Measurements from ENCODE around the gene ZNF8.
"Not testable (repeated sequence)": the region's sequence is repeated elsewhere in the genome, so short reads cannot be mapped to it uniquely, and the experiment has no call there.

ZNF8 gene

DNA sequence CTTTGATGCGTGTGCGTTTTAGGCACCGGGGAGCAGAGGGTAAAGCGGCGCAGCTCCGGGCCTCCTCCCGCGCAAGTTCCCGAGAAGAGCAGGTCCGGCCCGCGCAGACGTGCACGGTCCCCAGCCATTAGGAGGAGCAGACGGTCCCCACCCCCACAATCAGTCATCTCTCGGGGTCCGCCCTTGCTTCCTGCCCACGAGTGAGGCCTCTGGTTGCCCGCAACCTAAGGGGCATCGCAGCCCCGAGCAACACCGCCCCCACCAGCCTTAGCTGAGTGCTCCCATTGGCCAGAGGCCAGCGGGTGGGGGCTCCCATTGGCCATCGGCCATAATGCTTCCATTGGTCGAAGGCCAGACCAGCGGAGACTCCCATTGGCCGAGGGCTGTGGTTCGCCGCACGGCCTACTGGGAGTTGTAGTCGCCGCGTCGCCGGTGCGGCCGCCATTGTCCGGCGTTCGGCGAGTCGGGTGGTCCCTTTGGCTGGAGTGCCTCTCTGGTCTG lies at the start of gene ZNF8:
ZNF8 (plus strand) TSS at position 415 of the 501 bp plus-strand sequence. CDS start 127 bp downstream, outside the sequence.
- peak; percentile 99 for DNase-seq

DNA sequence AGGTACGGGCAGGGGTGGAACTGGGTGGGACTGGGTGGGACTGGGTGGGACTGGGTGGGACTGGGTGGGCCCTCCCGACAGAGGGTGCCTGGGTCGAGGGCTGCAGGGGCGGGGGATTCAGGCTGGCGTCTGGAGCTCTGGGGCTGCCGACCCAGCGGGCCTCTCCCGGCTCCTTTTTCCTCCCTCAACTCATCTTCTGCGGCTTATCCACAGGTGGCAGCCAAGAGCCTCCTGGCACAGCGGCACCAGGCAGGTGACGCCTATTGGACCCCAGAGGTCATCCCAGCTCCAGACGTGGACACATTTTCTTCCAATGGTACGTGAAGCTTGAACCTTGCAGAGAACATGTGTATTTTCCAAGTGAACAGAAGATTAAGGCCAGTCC lies 49.5 kb upstream of the ZNF8 start:
- DNase-seq = peak; percentile 37

DNA sequence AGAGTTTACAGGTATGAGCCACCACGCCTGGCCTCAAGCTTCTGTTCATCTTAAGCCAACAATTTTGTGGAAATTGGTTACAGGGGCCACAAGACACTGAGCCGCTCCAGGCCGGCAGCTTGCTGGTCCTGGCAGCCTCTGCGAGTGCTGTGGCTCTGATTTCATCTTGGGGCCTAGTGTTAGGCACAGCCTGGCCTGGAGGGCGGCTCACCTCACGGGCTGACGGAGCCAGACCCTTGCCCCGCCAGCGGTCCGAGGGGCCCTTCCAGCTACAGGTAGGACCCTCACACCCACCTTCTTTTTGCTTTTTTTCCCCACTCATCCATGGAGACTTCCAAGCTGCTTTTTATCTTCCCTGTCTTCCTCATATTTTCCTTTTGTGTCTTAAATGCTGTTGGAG lies 41.4 kb upstream of the ZNF8 start:
- no peak for DNase-seq

DNA sequence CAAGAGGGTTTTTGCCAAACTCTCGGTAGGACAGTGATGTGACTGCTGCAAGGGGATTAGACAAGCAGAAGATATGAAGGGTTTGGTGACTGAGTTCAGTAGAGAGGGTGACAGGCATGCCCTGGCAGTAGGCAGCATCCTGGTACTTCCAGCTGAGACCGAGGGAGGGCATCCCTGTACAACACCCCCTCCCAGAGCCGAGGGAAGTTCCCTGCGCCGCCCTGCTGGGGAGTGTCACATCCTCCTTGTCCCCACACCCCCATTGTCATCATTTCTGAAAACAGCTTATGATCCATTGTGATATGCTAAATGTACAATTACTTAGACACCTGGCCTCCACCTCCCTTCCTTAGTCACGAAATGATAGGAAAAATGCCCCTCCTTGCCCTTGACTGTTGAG lies 35.4 kb upstream of the ZNF8 start:
- no peak for DNase-seq

DNA sequence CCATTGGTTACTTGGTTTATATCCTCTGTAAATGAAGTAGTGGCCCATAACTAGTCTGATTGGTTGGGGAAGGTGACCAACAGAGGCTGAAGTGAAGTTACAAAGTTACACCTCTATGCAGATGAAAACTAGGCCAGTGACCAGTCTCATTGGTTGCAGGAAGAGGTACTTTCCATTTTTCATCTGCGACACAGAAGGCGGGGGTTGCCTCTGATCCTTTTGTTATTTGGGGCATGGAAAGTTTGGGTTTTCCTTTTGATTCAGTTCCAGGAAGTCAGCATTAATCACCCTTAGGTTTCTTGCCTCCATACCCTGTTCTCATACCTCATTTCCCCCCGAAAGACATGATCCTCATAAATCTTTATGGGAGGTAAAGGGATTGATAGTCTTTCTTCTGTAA lies 29.9 kb upstream of the ZNF8 start:
- no peak for DNase-seq

DNA sequence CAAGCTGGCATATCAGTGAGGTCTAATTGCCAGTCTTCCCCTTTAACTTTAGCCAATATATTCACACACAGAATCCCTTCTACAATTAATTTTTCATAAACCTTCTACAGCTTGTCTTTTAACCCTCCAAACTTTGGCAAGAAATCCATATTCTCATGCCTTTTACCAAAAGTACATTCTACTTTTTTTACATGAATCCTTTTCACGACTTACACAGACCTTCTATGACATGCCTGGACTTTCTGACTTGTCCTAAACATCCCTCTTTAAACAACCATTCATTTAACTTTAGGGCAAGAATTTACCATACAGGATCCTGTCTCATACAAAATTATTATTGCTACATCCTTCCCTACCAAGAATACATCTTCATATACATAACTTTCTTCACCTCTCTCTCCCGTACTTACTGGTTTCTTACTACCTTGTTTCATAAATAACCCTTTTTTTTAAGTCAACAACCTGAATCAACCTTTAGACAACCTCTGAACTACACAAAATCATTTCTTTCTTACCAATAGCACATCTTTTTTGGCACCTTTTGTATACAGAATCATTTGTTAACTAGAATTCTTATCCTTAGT lies 26.6 kb upstream of the ZNF8 start:
- DNase-seq = no peak

DNA sequence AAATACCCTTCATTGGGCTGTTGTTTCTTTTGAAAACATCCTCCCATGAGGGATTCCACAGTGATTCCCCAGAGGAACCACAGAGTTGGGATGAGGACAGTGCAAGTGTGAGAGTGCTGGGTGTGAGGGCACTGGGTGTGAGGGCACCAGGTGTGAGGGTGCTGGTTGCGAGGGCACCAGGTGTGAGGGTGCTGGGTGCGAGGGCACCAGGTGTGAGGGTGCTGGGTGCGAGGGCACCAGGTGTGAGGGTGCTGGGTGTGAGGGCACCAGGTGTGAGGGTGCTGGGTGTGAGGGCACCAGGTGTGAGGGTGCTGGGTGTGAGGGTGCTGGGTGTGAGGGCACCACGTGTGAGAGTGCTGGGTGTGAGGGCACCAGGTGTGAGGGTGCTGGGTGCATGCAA lies 20.5 kb upstream of the ZNF8 start:
- DNase-seq = not testable (repeated sequence)

DNA sequence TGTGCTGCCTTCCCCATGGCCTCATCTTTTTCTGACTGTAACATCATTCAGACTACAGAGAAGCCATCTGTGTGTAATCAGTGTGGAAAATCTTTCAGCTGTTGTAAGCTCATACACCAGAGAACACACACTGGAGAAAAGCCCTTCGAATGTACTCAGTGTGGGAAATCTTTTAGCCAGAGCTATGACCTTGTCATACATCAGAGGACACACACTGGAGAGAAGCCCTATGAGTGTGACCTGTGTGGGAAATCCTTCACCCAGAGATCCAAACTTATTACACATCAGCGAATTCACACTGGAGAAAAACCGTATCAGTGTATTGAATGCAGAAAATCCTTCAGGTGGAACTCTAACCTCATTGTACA lies 17.2 kb upstream of the ZNF8 start:
- no peak for DNase-seq

DNA sequence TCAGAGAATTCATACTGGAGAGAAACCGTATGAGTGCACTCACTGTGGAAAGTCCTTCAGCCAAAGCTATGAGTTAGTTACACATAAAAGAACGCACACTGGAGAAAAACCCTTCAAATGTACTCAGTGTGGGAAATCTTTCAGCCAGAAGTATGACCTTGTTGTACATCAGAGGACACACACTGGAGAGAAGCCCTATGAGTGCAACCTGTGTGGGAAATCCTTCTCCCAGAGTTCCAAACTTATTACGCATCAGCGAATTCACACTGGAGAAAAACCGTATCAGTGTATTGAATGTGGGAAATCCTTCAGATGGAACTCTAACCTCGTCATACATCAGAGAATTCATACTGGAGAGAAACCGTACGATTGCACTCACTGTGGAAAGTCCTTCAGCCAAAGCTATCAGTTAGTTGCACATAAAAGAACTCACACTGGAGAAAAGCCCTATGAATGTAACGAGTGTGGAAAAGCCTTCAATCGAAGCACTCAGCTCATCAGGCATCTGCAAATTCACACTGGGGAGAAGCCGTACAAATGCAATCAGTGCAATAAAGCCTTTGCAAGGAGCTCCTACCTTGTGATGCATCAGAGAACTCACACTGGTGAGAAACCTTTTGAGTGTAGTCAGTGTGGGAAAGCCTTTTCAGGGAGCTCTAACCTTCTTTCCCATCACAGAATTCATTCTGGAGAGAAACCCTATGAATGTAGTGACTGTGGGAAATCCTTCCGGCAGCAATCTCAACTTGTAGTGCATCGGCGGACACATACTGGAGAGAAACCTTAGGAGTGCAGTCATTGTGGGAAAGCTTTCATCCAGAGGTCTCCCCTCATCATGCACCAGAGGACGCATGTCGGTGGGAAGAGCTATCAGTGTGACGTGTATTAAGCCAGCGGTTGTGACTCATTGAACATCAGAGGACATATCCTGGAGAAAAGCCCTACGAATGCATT lies 16.5 kb upstream of the ZNF8 start:
- DNase-seq = no peak

DNA sequence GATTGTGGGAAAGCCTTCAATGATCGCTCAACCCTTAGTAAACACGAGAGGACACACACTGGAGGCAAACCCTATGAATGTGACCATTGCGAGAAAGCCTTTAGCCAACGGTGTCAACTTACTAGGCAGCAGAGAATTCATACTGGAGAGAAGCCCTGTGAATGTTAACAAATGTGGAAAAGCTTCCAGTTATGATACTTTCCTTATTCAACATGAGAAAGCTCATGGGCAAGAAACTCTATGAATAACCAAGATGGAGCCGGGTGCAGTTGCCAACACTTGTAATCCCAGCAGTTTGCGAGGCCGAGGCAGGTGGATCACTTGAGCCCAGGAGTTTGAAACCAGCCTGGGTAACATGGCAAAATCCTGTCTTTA lies 15.8 kb upstream of the ZNF8 start:
- no peak for DNase-seq

DNA sequence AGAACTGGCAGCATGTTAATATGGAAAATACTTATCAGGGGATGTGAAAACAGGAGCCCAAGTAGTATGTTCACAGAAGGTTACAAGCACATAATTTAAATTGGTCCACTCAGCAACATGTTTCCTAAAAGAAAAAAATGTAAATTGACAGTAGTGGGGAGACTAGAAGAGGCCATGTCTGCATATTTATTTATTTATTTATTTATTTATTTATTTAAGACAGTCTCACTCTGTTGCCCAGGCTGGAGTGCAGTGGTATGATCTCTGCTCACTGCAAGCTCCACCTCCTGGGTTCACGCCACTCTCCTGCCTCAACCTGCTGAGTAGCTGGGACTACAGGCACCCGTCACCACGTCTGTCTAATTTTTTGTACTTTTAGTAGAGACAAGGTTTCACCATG lies 13.7 kb upstream of the ZNF8 start:
- no peak for DNase-seq

DNA sequence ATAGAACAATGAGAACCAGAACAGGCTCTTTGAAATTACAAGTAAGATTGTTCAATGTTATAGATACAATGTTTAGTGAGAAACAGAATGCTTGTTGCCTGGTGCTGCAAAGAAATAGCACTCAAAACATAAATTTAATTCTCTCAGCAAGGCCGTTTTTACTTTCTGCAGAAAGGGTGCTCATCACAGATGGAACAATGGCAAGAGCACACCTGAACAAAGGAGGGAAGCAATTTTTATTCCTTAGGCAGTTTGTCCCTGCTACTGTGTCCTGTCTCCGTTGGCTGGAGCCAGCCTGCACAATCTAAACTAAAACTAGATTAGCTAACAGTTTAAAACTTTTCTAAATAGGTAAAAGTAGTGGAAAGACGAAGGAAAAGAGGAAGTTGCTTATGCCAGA lies 10.4 kb upstream of the ZNF8 start:
- no peak for DNase-seq

DNA sequence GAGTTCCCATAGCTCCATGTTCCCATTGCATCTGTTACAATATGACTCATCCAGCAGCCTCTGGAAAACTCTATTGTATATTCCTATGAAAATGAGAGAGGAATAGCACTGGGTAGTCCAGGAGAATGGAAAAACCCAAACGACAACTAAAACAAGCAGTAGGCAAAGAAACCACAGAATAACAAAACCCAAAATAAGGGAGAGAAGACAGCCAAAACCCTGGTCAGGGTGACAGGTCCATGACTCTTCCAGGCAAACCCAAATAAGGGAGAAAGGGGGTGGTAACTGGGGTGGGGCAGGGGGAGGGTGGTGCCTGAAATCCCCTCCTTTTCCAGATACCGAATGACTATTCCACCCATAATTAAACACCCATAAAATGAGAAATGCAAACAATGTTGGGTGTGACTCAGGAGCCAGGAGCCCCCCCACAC lies 4.0 kb upstream of the ZNF8 start:
- no peak for DNase-seq

DNA sequence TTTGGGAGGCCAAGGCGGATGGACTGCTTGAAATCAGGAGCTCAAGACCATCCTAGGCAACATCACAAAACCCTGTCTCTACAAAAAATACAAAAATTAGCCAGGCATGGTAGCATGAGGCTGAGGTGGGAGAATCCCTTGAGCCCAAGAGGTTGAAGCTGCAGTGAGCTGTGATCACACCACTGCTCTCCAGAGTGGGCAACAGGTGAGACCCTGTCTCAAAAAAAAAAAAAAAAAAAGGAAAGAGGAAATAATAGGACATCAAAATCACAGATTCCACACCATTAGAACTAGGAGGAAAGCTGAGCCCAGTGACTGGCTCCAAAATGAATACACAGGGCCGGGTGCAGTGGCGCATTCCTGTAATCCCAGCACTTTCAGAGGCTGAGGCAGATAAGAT lies 3.2 kb upstream of the ZNF8 start:
- no peak for DNase-seq

DNA sequence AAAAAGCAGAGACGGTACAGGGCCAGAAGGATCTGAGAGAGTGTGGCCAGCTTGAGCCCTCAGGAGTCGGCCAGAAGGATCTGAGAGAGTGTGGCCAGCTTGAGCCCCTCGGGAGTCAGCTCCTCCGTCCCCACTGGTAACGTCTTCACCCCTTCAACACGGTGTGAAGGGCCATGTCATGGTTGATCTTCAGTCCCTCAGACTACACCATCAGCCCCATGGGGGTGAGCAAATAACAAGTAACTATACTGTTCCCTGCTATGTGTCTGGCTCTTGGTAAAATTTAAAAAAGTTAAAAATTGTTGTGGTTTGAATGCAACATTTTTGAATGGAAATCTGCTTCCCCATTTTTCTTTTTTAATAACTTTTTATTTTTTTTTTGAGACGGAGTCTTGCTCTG lies 1.6 kb upstream of the ZNF8 start:
- DNase-seq = no peak

DNA sequence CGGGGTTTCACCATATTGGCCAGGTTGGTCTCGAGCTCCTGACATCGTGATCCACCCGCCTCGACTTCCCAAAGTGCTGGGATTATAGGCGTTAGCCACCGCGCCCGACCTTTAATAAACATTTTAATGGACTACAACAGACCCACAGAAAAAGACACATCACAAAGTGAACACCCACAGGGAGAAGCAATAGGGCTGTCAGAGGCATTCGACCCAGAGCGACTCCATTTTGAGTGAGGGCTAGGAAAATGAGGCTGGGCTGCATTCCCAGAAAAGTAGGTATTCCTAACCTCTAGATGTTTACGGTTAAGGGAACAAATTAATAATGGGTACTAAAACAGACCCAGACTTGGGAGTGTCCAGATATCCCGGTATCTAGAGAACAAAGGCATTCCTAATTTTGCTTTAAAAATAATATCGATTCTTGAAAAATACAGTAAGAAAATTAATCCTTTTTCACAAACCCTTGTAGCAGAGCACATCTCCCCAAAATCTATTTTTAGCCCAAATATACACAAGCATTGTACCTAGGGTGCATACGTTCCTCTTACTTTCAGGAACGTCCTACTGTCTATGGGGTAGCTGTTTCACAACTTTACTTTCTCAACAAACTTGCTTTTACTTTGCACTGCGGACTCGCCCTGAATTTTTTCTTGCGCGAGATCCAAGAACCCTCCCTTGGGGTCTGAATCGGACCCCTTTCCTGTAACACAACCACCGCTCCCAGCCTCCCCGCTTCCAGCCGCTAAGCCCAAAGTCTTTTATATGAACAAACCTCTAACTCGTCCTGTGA lies 811 bp upstream of the ZNF8 start:
- no peak for DNase-seq

DNA sequence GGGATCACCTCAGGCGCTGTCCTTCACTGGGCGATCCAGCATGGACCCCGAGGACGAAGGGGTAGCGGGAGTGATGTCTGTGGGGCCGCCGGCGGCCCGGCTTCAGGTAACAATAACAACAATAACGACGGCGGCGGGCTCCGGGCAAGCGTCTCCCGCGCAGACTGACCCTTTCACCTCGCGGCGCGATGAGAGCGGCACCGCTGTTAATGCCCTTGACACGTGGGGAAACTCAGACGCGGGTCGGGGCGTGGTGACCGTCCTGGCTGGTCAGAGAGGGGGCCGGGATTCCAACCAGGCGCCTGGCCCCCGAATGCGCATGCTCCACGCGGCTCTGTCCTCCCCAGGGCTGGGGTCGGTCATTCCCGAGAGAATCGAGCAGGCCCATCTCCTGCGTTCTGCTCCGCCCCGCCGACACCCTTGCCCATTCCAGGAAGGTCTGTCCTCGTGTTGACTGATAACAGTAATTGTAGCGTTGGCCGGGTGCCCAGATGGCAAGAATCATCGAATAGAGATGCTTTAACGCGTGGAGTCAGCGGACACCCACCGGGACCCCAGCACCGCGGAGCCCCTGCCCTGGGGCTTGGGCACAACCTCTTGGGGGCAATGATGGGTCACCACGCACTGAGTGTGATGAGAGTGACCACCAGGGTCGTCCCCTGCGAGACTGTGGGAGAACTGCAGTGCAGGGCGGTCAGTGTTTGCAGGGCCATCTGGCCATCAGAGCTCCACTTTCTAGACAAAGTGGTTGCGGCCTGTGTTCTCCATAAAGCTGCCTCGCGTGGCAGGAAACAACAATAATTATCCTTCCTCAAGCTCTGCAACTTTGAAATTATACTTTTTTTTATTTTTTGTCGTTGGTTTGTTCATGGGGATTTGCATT lies 528 bp downstream of the ZNF8 start:
- peak; percentile 81 for DNase-seq

DNA sequence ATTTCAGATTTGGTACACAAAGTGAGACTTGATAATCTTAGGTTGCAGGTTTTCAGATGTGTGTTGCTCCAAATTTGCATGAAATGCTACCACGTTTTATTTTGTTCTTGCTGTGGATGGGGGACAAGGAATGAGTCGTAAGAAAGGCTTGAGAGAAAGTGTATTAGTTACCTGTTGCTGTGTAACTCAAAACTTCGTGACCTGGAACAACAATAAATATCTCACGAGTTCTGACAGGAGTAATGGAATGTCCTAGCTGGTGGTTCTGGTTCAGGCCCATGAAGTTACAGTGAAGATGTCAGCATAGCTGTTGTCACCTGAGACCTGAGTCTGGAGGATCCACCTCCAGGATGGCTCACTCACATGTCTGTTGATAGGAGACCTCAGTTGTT lies 1.2 kb downstream of the ZNF8 start:
- no peak for DNase-seq

DNA sequence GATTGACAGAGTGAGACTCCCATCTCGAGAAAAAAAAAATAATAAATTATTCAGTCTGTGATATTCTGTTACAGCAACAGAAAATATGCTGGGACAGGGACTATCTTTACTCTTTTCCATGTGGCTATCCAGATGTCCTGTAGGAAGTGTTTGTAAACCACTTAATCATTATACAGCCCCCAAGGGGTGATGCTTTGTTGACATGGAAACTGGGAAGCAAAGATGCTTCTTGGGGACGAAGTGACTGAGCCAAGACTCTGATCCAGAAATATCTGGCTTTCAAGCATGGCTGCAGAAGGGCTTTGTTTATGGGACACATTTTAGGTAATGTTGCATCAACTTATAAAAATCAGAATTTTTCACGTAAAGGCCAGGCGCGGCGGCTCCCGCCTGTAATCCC lies 5.4 kb downstream of the ZNF8 start:
- no peak for DNase-seq

DNA sequence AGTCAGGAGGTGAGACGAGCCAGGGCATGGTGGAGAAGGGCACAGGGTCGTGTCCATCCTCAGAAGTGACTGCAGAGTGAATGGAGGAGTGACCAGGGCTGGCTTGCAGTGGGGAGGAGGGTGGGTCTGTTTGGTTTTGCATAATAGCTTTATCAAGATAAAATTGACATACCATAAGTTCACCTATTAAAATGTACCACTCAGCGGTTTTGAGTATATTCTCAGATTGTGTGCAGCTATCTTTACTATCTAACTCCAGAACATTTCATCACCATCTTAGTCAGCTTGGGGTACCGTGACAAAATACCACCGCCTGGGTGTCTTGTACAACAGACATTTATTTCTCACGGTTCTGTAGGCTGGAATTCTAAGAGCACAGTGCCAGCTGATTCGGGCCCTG lies 13.2 kb downstream of the ZNF8 start:
- no peak for DNase-seq

DNA sequence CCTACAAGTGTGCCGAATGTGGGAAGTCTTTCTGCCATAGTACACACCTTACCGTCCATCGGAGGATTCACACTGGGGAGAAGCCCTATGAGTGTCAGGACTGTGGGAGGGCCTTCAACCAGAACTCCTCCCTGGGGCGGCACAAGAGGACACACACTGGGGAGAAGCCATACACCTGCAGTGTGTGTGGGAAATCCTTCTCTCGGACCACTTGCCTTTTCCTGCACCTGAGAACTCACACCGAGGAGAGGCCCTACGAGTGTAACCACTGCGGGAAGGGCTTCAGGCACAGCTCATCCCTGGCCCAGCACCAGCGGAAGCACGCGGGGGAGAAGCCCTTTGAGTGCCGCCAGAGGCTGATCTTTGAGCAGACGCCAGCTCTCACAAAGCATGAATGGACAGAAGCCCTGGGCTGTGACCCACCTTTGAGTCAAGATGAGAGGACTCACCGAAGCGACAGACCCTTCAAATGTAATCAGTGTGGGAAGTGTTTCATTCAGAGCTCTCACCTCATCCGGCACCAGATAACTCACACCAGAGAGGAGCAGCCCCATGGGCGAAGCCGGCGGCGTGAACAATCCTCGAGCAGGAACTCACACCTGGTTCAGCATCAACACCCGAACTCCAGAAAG lies 16.1 kb downstream of the ZNF8 start:
- DNase-seq = no peak

DNA sequence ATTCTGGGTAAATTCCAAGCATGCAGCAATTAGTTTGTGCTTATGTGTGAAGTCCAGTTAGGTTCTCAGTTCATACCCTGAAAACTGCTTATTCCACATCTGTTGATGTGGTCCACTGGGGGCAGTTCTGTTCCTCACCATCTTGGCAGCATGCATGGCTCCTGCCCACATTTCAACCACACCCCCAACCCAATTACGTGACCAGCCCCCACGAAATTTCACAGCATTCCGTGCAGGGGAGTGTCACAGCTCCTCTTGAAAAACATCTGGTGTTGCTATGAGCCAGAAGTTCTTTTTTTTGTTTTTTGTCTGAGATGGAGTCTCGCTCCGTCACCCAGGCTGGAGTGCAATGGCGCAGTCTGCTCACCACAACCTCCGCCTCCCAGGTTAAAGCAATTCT lies 17.3 kb downstream of the ZNF8 start:
- DNase-seq = peak; percentile 28

Measured in femur (tissue), 1 donor.